Suprapubic skin (tissue), 4 donors: ENCODE measurements around the gene AUTS2. TPM values are rescaled to one million over a fixed set of nuclear protein-coding genes. Genes with fewer than 3 reads are reported as not detected.
"Not testable (repeated sequence)": the region's sequence is repeated elsewhere in the genome, so short reads cannot be mapped to it uniquely, and the experiment has no call there.

ENCODE experiments used
- DNase-seq, 2 donors: peaks; one replicate each; pipeline ENCODE4 v3.0.0-alpha.2; 2019; ENCODE audit warnings: low spot score in 2 of 2
- H3K27ac ChIP-seq: fragments of 200-600 bp; sonication (generic); one replicate; pipeline ENCODE4 v1.5.1; 2019
- H3K27me3 ChIP-seq: fragments of 200-600 bp; sonication (generic); one replicate; pipeline ENCODE4 v1.5.1; 2019
- H3K36me3 ChIP-seq: fragments of 200-600 bp; sonication (generic); one replicate; pipeline ENCODE4 v1.5.1; 2019
- H3K4me1 ChIP-seq: fragments of 200-600 bp; sonication (generic); one replicate; pipeline ENCODE4 v1.5.1; 2019
- H3K4me3 ChIP-seq: fragments of 200-600 bp; sonication (generic); one replicate; pipeline ENCODE4 v1.5.1; 2019; ENCODE audit warnings: mild to moderate bottlenecking
- H3K9me3 ChIP-seq: fragments of 200-600 bp; sonication (generic); one replicate; pipeline ENCODE4 v1.5.1; 2019
- CTCF ChIP-seq, 2 donors: fragments of 200-600 bp in 1 of 2; fragments of 450-650 bp in 1 of 2; sonication (generic) in 1 of 2; IDR thresholded peaks; one replicate each; pipeline ENCODE4 v1.5.1; 2016 to 2019; ENCODE audit warnings: antibody characterized with exemption in 2 of 2, mild to moderate bottlenecking in 1 of 2, moderate library complexity in 1 of 2
- EP300 ChIP-seq: sonication (generic); formaldehyde crosslinking; IDR thresholded peaks from one replicate; pipeline ENCODE4 v1.6.1; 2017; ENCODE audit warnings: antibody characterized with exemption
- POLR2A ChIP-seq, 2 donors: fragments of 450-650 bp; IDR thresholded peaks; one replicate each; pipeline ENCODE4 v1.6.1; 2017; ENCODE audit warnings: antibody characterized with exemption in 2 of 2, mild to moderate bottlenecking in 2 of 2, moderate library complexity in 2 of 2
- POLR2AphosphoS5 ChIP-seq, 3 donors: sonication (generic); formaldehyde crosslinking; IDR thresholded peaks; one replicate each; pipeline ENCODE4 v1.6.1; 2017; ENCODE audit warnings: antibody characterized with exemption in 3 of 3
- WGBS: methylation state at CpG from one replicate; pipeline ENCODE4 v1.1.5; 2018; 5-methylcytosine and 5-hydroxymethylcytosine counted together
- total RNA-seq, 4 donors: library from RNA; depleted of rRNA; stranded (reverse); fragments of >200 nt; gene quantifications; one replicate each; pipeline ENCODE4 v1.1.0, GENCODE V29; 2016

Gene AUTS2
- total RNA-seq, 4 donors from 2014 or later = 31.0 to 102 (median 56.4) TPM

DNA sequence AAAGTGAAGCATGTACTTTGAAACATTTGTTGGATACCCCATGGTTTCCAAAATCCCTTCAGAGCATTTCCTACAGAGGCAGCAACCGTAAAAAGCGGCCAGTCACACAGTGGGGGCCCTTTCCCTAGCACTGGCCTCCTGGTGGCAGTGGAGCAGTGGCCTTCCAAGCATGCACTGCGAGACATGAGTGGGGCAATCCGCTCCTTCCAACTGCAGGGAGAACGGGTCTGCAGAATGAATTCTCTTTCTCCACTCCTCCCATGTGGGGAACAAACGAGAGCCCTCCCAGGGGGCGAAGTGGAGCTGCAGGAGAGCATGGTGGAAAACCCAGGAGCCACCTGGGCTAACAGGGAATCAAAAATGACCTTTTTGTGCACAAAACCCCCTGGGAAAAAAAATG lies 990.7 kb downstream of the AUTS2 start:
- Histone ChIP-seq H3K4me3 (no peak overlapping the region), H3K27ac (no peak overlapping the region), H3K36me3 (no peaks in the 10 kb centered on the region), H3K27me3 (no peaks in the 10 kb centered on the region), H3K9me3 (no peaks in the 10 kb centered on the region), H3K4me1 (peaks cover 6% of the 10 kb centered on the region)
- WGBS = 90% methylated on average over 7 of the region's 7 CpGs
- TF ChIP-seq POLR2AphosphoS5 (IDR thresholded peaks at IDR 0.05) (no peak), EP300 (no peak), CTCF (IDR thresholded peaks at IDR 0.05) (no peak), POLR2A (IDR thresholded peaks at IDR 0.05) (no peak)
- DNase-seq = no peak

GRCh38 chr7:70589590-70589989 lies 991.3 kb downstream of the AUTS2 start:
- Histone ChIP-seq H3K4me1 (peaks cover under 1% of the 10 kb centered on the region), H3K4me3 (no peak overlapping the region), H3K27me3 (no peaks in the 10 kb centered on the region), H3K9me3 (no peaks in the 10 kb centered on the region), H3K36me3 (no peaks in the 10 kb centered on the region), H3K27ac (no peak overlapping the region)
- TF ChIP-seq POLR2A (IDR thresholded peaks at IDR 0.05) = no peak
- WGBS = 91% methylated on average over 3 of the region's 3 CpGs
- no peak for DNase-seq

DNA sequence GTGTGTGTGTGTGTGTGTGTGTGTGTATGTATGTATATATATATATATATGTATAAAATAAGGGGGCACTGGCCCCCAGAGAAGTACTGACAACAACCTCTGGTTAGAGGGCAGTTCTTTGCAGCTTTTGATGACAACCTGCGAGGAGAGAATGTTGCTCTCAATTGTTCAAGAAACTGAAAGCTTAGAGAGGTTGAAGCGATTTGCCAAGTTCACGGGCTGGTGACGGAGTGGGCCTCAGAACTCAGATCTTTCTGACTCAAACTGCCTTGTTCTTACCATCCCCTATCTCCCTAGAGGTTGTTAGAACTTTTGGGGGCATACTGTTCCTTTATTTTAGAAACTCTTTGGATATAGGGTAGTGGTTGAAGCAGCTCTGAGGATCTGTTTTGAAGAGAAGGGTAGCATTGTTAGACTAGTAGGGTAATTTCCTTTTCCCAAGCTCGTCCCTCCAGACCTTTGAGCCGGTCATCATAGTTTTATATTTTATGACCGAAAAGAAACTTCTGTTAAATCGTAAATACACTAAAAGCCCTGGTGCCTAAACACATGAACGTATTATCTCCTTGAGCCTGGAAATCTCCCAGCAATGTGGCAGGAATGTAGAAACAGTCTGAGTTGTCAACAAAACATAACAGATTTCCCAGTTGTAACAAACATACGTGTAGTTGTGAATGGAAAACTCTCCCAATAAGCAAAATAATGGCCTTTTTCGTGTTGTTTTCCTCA lies 992.0 kb downstream of the AUTS2 start:
- Histone ChIP-seq H3K9me3 (no peaks in the 10 kb centered on the region), H3K36me3 (no peaks in the 10 kb centered on the region), H3K4me1 (peaks cover 3% of the 10 kb centered on the region), H3K4me3 (no peak overlapping the region), H3K27me3 (peaks cover 2% of the 10 kb centered on the region), H3K27ac (no peak overlapping the region)
- DNase-seq = no peak
- 91% methylated on average over 11 of the region's 11 CpGs for WGBS
- TF ChIP-seq POLR2A (IDR thresholded peaks at IDR 0.05) = no peak
- no peak for TF ChIP-seq CTCF (IDR thresholded peaks at IDR 0.05)
- TF ChIP-seq EP300 = no peak

DNA sequence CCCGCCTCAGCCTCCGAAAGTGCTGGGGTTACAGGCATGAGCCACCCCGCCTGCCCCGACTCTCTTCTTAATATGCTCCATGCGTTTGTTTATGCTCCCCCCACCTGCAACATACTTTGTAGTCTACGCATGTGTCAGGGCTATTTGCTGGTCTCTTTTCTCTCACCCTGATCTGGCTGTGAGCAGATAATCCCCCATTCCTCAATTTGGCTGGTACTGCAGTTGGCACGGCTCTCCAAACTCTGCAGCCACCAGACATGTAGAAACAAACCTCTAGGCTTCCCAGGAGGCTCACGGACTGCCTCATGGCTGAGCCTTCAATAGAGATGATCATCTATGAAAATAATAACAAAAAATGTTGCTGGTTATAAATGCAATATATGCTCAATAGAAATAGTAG lies 993.4 kb downstream of the AUTS2 start:
- Histone ChIP-seq H3K4me3 (no peak overlapping the region), H3K27me3 (peaks cover 7% of the 10 kb centered on the region), H3K9me3 (no peaks in the 10 kb centered on the region), H3K4me1 (peaks cover 14% of the 10 kb centered on the region), H3K36me3 (no peaks in the 10 kb centered on the region), H3K27ac (no peak overlapping the region)
- WGBS = 92% methylated on average over 8 of the region's 8 CpGs
- DNase-seq = no peak
- TF ChIP-seq EP300 = no peak
- TF ChIP-seq CTCF (IDR thresholded peaks at IDR 0.05) = no peak
- TF ChIP-seq POLR2AphosphoS5 (IDR thresholded peaks at IDR 0.05) = no peak
- TF ChIP-seq POLR2A (IDR thresholded peaks at IDR 0.05) = no peak

DNA sequence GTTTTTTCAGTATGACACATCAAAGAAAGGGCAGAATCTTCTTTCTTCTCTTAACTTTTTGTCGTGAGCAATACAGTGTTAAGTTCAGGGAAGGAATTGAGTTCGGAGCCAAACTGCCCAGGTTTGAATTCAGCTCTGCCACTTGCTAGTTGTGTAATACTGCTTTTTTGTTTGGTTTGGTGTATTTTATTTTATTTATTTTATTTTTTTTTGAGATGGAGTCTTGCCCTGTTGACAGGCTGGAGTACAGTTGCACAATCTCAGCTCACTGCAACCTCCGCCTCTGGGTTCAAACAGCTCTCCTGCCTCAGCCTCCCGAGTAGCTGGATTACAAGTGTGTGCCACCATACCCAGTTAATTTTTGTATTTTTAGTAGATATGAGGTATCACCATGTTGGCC lies 993.9 kb downstream of the AUTS2 start:
- Histone ChIP-seq H3K4me1 (peaks cover 14% of the 10 kb centered on the region), H3K36me3 (no peaks in the 10 kb centered on the region), H3K4me3 (no peak overlapping the region), H3K9me3 (no peaks in the 10 kb centered on the region), H3K27me3 (peaks cover 7% of the 10 kb centered on the region), H3K27ac (no peak overlapping the region)
- no peak for TF ChIP-seq POLR2A (IDR thresholded peaks at IDR 0.05)
- TF ChIP-seq EP300 = no peak
- TF ChIP-seq POLR2AphosphoS5 (IDR thresholded peaks at IDR 0.05) = no peak
- TF ChIP-seq CTCF (IDR thresholded peaks at IDR 0.05) = no peak
- no peak for DNase-seq
- 91% methylated on average over 4 of the region's 4 CpGs for WGBS

GRCh38 chr7:70594170-70594569 lies 995.9 kb downstream of the AUTS2 start:
- 96% methylated on average over 4 of the region's 4 CpGs for WGBS
- no peak for DNase-seq
- peaks cover 7% of the 10 kb centered on the region for H3K27me3 ChIP-seq
- H3K9me3 ChIP-seq = no peaks in the 10 kb centered on the region
- TF ChIP-seq EP300 = no peak
- TF ChIP-seq POLR2AphosphoS5 (IDR thresholded peaks at IDR 0.05) = no peak
- no peak for TF ChIP-seq CTCF (IDR thresholded peaks at IDR 0.05)
- TF ChIP-seq POLR2A (IDR thresholded peaks at IDR 0.05) = no peak
- no peak overlapping the region for H3K4me3 ChIP-seq
- no peak overlapping the region for H3K27ac ChIP-seq
- peaks cover 22% of the 10 kb centered on the region for H3K4me1 ChIP-seq
- H3K36me3 ChIP-seq = no peaks in the 10 kb centered on the region

DNA sequence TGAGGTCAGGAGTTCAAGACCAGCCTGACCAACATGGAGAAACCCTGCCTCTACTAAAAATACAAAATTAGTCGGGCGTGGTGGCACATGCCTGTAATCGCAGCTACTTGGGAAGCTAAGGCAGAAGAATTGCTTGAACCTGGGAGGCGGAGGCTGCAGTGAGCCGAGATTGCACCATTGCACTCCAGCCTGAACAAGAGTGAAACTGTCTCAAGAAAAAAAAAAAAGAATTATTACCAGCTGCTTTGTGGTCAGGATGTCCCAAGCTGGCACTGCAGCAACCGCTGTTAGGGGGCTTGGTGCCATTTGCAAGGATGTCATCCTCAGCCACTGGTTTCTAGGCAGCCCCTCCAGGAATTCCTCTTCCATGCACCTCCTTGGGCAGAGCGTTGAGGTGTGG lies 996.6 kb downstream of the AUTS2 start:
- H3K4me3 ChIP-seq, H3K9me3 ChIP-seq, H3K27me3 ChIP-seq, H3K36me3 ChIP-seq, H3K27ac ChIP-seq, DNase-seq: not testable (repeated sequence)
- 75% methylated on average over 7 of the region's 7 CpGs for WGBS
- peaks cover 27% of the 10 kb centered on the region for H3K4me1 ChIP-seq
